H1 (cell line): ENCODE results near the gene HES3. TPM values are rescaled to one million over a fixed set of nuclear protein-coding genes. Genes with fewer than 3 reads are reported as not detected.
A peak's percentile ranks its signal among the peaks of the same experiment; 100 is the strongest.

ENCODE experiments used
- CTCF ChIA-PET: fragments of 300-600 bp; sonication (Branson Sonifier 250); formaldehyde crosslinking; loops from one replicate; lab custom pipeline; 2021; ENCODE audit not compliant: partially characterized antibody; lab: Charles Lee
- POLR2A ChIA-PET: fragments of 300-600 bp; sonication (Branson Sonifier 250); formaldehyde crosslinking; loops from one replicate; lab custom pipeline; 2021; ENCODE audit warnings: inconsistent platforms; ENCODE audit not compliant: partially characterized antibody; lab: Charles Lee
- DNase-seq, 2 experiments: peaks; one replicate each; pipeline versions ENCODE4 v3.0.0 to v3.0.0-alpha.2; 2010 to 2022; ENCODE audit warnings: low spot score in 2 of 2, low read depth in 1 of 2, mixed read lengths in 1 of 2
- FAIRE-seq: peaks from 2 replicates; lab custom pipeline; 2011; peaks lifted over from hg19 to GRCh38; lab: Jason Lieb, UNC
- H2AFZ ChIP-seq: 2 replicates; pipeline ENCODE4 v1.8.1; 2012; ENCODE audit warnings: low read length, inconsistent platforms
- H2AK5ac ChIP-seq: 2 replicates; pipeline ENCODE4 v1.6.1; 2013; ENCODE audit warnings: low read depth, low read length
- H2BK120ac ChIP-seq: replicated peaks from 2 replicates; pipeline ENCODE3; 2013; ENCODE audit warnings: low read depth, low read length, inconsistent platforms
- H2BK12ac ChIP-seq: 2 replicates; pipeline ENCODE4 v1.6.1; 2013; ENCODE audit warnings: low read depth, low read length
- H2BK15ac ChIP-seq: 2 replicates; pipeline ENCODE4 v1.6.1; 2013; ENCODE audit warnings: low read length
- H2BK20ac ChIP-seq: 2 replicates; pipeline ENCODE4 v1.6.1; 2013; ENCODE audit warnings: low read length
- H2BK5ac ChIP-seq: 2 replicates; pipeline ENCODE4 v1.6.1; 2013; ENCODE audit warnings: low read depth, low read length
- H3K14ac ChIP-seq: 2 replicates; pipeline ENCODE4 v1.6.1; 2013; ENCODE audit warnings: inconsistent platforms; ENCODE audit not compliant: insufficient read length
- H3K18ac ChIP-seq: 2 replicates; pipeline ENCODE4 v1.6.1; 2013; ENCODE audit warnings: low read length; ENCODE audit errors: extremely low read depth
- H3K23ac ChIP-seq: 2 replicates; pipeline ENCODE4 v1.6.1; 2013; ENCODE audit warnings: inconsistent platforms; ENCODE audit not compliant: insufficient read length
- H3K23me2 ChIP-seq: 2 replicates; pipeline ENCODE4 v1.6.1; 2013; ENCODE audit warnings: low read depth, low read length
- H3K27ac ChIP-seq: 2 replicates; pipeline ENCODE4 v1.6.1; 2011; ENCODE audit warnings: low read depth, low read length, inconsistent platforms
- H3K27me3 ChIP-seq, 4 experiments: replicated peaks in 1 of 4; 1 replicate in 1 of 4; 2 replicates in 3 of 4; pipeline versions ENCODE4 v1.6.1 to v1.8.1; 2011 to 2013; ENCODE audit warnings: low read length in 3 of 4, mild to moderate bottlenecking in 3 of 4, inconsistent platforms in 2 of 4, mixed read lengths in 2 of 4, moderate library complexity in 1 of 4; ENCODE audit not compliant: control insufficient read depth in 3 of 4, insufficient read depth in 3 of 4; ENCODE audit errors: extremely low read depth in 1 of 4
- H3K36me3 ChIP-seq, 4 experiments: 2 replicates each; pipeline versions ENCODE4 v1.6.1 to v1.8.1; 2011 to 2013; ENCODE audit warnings: mild to moderate bottlenecking in 4 of 4, low read length in 3 of 4, moderate library complexity in 2 of 4, control low read depth in 1 of 4, inconsistent platforms in 1 of 4; ENCODE audit not compliant: insufficient read depth in 4 of 4, control insufficient read depth in 2 of 4
- H3K4ac ChIP-seq: replicated peaks from 2 replicates; pipeline ENCODE3; 2013; ENCODE audit warnings: low read length, low read depth, mixed read lengths, inconsistent platforms; ENCODE audit not compliant: insufficient read length
- H3K4me1 ChIP-seq, 4 experiments: replicated peaks in 1 of 4; 1 replicate in 1 of 4; 2 replicates in 3 of 4; pipeline versions ENCODE4 v1.6.1 to v1.8.1; 2011 to 2013; ENCODE audit warnings: low read length in 3 of 4, inconsistent platforms in 2 of 4, mixed read lengths in 1 of 4; ENCODE audit not compliant: insufficient read depth in 4 of 4, control insufficient read depth in 3 of 4
- H3K4me2 ChIP-seq, 2 experiments: 2 replicates each; pipeline versions ENCODE4 v1.6.1 to v1.8.1; 2011 to 2013; ENCODE audit warnings: low read depth in 2 of 2, low read length in 2 of 2, control low read depth in 1 of 2, inconsistent platforms in 1 of 2, mild to moderate bottlenecking in 1 of 2; ENCODE audit not compliant: insufficient read depth in 1 of 2
- H3K4me3 ChIP-seq, 4 experiments: fragments of 200-600, 300-600 bp in 1 of 4; sonication (generic), shearing (Covaris generic), sonication (Bioruptor Twin) in 1 of 4; 2 replicates each; pipeline versions ENCODE4 v1.5.1 to v1.8.1; 2011 to 2016; ENCODE audit warnings: low read length in 4 of 4, low read depth in 3 of 4, control low read depth in 2 of 4, inconsistent platforms in 2 of 4, mild to moderate bottlenecking in 2 of 4, mixed read lengths in 1 of 4, moderate library complexity in 1 of 4; ENCODE audit not compliant: insufficient read depth in 2 of 4; ENCODE audit errors: extremely low read depth in 1 of 4
- H3K56ac ChIP-seq: replicated peaks from 2 replicates; pipeline ENCODE3; 2013; ENCODE audit warnings: low read depth, mild to moderate bottlenecking, mixed read lengths, low read length, inconsistent platforms; ENCODE audit not compliant: insufficient read length
- H3K79me1 ChIP-seq: 2 replicates; pipeline ENCODE4 v1.6.1; 2013; ENCODE audit warnings: low read depth, low read length, control low read depth
- H3K79me2 ChIP-seq, 2 experiments: 2 replicates each; pipeline versions ENCODE4 v1.6.1 to v1.8.1; 2012 to 2013; ENCODE audit warnings: low read length in 2 of 2, mild to moderate bottlenecking in 2 of 2, inconsistent platforms in 1 of 2; ENCODE audit not compliant: insufficient read depth in 2 of 2, control insufficient read depth in 1 of 2
- H3K9ac ChIP-seq, 4 experiments: replicated peaks in 1 of 4; 1 replicate in 1 of 4; 2 replicates in 3 of 4; pipeline versions ENCODE4 v1.6.1 to v1.8.1; 2011 to 2013; ENCODE audit warnings: low read depth in 3 of 4, low read length in 3 of 4, control low read depth in 2 of 4, mild to moderate bottlenecking in 2 of 4, moderate library complexity in 2 of 4, inconsistent platforms in 1 of 4; ENCODE audit errors: extremely low read depth in 1 of 4
- H3K9me3 ChIP-seq, 2 experiments: 2 replicates each; pipeline versions ENCODE4 v1.6.1 to v1.8.1; 2012 to 2013; ENCODE audit warnings: mild to moderate bottlenecking in 2 of 2, moderate library complexity in 2 of 2, control low read depth in 1 of 2, inconsistent platforms in 1 of 2, low read depth in 1 of 2, low read length in 1 of 2, mixed read lengths in 1 of 2; ENCODE audit not compliant: insufficient read depth in 2 of 2
- H4K20me1 ChIP-seq, 2 experiments: replicated peaks in 1 of 2; 2 replicates each; pipeline versions ENCODE3 to v1.8.1; 2011 to 2013; ENCODE audit warnings: inconsistent platforms in 2 of 2, low read length in 2 of 2, mild to moderate bottlenecking in 1 of 2; ENCODE audit not compliant: insufficient read depth in 2 of 2, control insufficient read depth in 1 of 2
- H4K5ac ChIP-seq: 2 replicates; pipeline ENCODE4 v1.6.1; 2013; ENCODE audit warnings: low read length, low read depth, mixed read lengths, inconsistent platforms; ENCODE audit not compliant: insufficient read length
- H4K8ac ChIP-seq: 2 replicates; pipeline ENCODE4 v1.8.0; 2013; ENCODE audit warnings: mild to moderate bottlenecking, moderate library complexity, low read length, inconsistent platforms; ENCODE audit not compliant: insufficient read depth; ENCODE audit errors: extremely low read depth
- H4K91ac ChIP-seq: replicated peaks from 2 replicates; pipeline ENCODE3; 2013; ENCODE audit warnings: low read length, mixed read lengths, inconsistent platforms; ENCODE audit not compliant: insufficient read length
- POLR2AphosphoS5 ChIP-seq: IDR thresholded peaks from 2 replicates; pipeline ENCODE4 v1.6.1; 2011; ENCODE audit warnings: low read depth, low read length
- TEAD4 ChIP-seq: IDR thresholded peaks from 2 replicates; pipeline ENCODE4 v1.6.1; 2012; ENCODE audit warnings: low read depth, low read length, inconsistent platforms, mixed read lengths
- WGBS, 2 experiments: shearing (Covaris generic) in 1 of 2; methylation state at CpG; one replicate each; pipeline versions ENCODE4 v1.1.6 to v1.1.7; 2013 to 2015; ENCODE audit warnings: low lambda C conversion rate in 2 of 2, mixed read lengths in 2 of 2, inconsistent platforms in 1 of 2, low coverage in 1 of 2, missing lambda C conversion rate in 1 of 2; ENCODE audit not compliant: insufficient replicate concordance in 2 of 2, insufficient coverage in 1 of 2, insufficient read length in 1 of 2; ENCODE audit errors: extremely low coverage in 1 of 2, missing lambda C conversion rate in 1 of 2; 5-methylcytosine and 5-hydroxymethylcytosine counted together
- polyA plus RNA-seq, 7 experiments: library from polyadenylated mRNA; depleted of rRNA in 3 of 7; stranded (reverse) in 5 of 7; unstranded in 2 of 7; fragments of >200 nt in 5 of 7; fragments of 200-250 nt in 2 of 7; gene quantifications; 1 replicate in 5 of 7; 2 replicates in 1 of 7; 4 replicates in 1 of 7; pipeline versions ENCODE4 v1.2.1 to v1.2.3, GENCODE V29; 2011 to 2013; ENCODE audit warnings: missing spikeins in 2 of 7, mixed read lengths in 2 of 7
- total RNA-seq: library from RNA; stranded (reverse); fragmentation: NEBNext Ultra II Directional; extraction: Animal tissue kit (Norgen Biotek cat#: 25700); gene quantifications from 2 replicates; pipeline ENCODE4 v1.2.1, GENCODE V29; 2021

The HES3 gene
- total and polyA plus RNA-seq, 2 of the 8 experiments (the other 6 are each of a cell fraction or from before 2014, with no cell fraction given) = 38.8 to 54.3 TPM

DNA sequence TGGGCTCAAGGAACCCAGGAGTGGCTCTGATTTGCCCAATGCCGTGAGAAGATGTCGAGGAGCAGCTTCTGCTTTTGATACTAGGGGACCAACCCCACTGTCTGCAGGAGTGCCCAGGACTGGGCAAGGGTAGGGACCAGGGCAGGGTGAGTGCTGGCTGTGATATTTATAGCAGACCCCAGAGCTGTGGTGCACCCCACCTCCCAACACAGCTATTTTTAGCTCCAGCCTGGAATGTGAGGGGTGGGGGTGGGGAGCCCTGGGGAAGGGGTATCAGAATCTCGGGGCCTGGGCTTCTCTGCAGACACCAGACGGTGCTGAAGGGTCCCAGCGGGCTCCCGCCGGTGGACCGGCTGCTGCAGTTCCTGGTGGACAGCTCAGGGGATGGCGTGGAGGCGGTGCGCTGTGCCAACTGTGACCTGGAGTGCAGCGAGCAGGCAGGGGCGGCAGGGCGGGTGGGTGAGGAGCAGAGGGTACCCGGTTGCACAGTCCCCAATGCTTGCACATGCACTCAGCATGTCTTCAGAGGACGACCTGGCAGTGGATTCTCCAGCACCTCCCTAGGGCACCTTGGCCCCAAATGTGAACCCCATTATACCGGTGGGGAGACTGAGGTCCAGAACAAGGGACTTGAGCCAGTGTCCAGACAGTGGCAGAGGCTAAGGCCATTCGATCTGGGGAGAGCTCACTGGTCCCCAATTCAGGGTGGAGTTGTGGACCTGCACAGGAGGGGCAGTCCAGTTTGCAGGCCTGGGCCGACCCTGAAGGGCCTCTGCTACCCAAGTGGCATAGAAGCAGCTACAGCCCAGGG is 36.7 kb upstream of the HES3 start:
- Histone ChIP-seq H2AFZ (no peak overlapping the region), H2BK15ac (no peak overlapping the region), H3K23me2 (peaks cover 20% of the 10 kb centered on the region; the same call in 1 of the 2 replicates), H3K4me2 (peak overlapping the region; percentile 57 to 92), H4K91ac (no peak overlapping the region), H3K79me2 (no peaks in the 10 kb centered on the region), H3K4me1 (peaks cover 0 to 31% (median 24%) of the 10 kb centered on the region in 4 experiments; a peak in 6 of 7 replicates), H3K4me3 (peak overlapping the region in 2 of 4 experiments; percentile 35 to 61; a peak in 3 of 8 replicates), H3K14ac (no peak overlapping the region), H3K4ac (no peak overlapping the region), H2AK5ac (peak overlapping the region; percentile 65; the same call in 1 of the 2 replicates), H4K5ac (no peak overlapping the region), H3K9me3 (no peaks in the 10 kb centered on the region), H3K36me3 (no peaks in the 10 kb centered on the region), H4K20me1 (peaks cover 0 to 7% of the 10 kb centered on the region in 2 experiments), H3K27ac (no peak overlapping the region), H3K18ac (peak overlapping the region; percentile 71; the same call in 1 of the 2 replicates), H2BK120ac (no peak overlapping the region), H2BK12ac (no peak overlapping the region), H3K79me1 (no peaks in the 10 kb centered on the region), H3K9ac (no peak overlapping the region), H3K56ac (no peak overlapping the region), H4K8ac (no peak overlapping the region; the same call in 1 of the 2 replicates), H2BK5ac (no peak overlapping the region; the same call in 1 of the 2 replicates), H3K23ac (no peak overlapping the region), H2BK20ac (0 out of 2 replicates have a peak overlapping the region, but pooled peaks have one; percentile 21), H3K27me3 (peaks cover 1 to 52% (median 40%) of the 10 kb centered on the region in 4 experiments)
- FAIRE-seq = no peak
- ChIA-PET CTCF (interaction anchor here (0.7 to 17.1 kb wide), 14 partner anchors 9 to 212 kb away, joined by 3 to 353 read pairs (median 4); partner anchors contain the start of genes HES2, HES3 and ICMT), POLR2A (interaction anchor here (0.6 to 5.6 kb wide), 16 partner anchors 8 to 259 kb away, joined by 3 to 78 read pairs (median 6); partner anchors contain the start of genes HES3, ICMT, RPL22 and TNFRSF25)
- TF ChIP-seq POLR2AphosphoS5 = no peak
- TF ChIP-seq TEAD4 = peak; percentile 67; the same call in 1 of the 2 replicates
- WGBS, 2 experiments = 79% methylated on average over 18 of the region's 19 CpGs; no CpG with 5 or more reads in 1 of the 2 experiments
- no peak for DNase-seq
